Stimulated activated CD8-positive, alpha-beta memory T cell treated with anti-CD3 and anti-CD28 coated beads, Interleukin-4, amount 100 ng/mL, for 1 hour (primary cell): ENCODE data around the gene LSM14B.
A peak's percentile ranks its signal among the peaks of the same experiment; 100 is the strongest.
"Not testable (repeated sequence)": the region's sequence is repeated elsewhere in the genome, so short reads cannot be mapped to it uniquely, and the experiment has no call there.

ENCODE experiments used
- DNase-seq, 2 donors: peaks; one replicate each; pipeline ENCODE4 v3.0.0-alpha.2; 2020; ENCODE audit warnings: low read depth in 2 of 2, low spot score in 1 of 2

The LSM14B gene

GRCh38 chr20:62145688-62146018 lies 23.4 kb downstream of the LSM14B start:
- no peak for DNase-seq

DNA sequence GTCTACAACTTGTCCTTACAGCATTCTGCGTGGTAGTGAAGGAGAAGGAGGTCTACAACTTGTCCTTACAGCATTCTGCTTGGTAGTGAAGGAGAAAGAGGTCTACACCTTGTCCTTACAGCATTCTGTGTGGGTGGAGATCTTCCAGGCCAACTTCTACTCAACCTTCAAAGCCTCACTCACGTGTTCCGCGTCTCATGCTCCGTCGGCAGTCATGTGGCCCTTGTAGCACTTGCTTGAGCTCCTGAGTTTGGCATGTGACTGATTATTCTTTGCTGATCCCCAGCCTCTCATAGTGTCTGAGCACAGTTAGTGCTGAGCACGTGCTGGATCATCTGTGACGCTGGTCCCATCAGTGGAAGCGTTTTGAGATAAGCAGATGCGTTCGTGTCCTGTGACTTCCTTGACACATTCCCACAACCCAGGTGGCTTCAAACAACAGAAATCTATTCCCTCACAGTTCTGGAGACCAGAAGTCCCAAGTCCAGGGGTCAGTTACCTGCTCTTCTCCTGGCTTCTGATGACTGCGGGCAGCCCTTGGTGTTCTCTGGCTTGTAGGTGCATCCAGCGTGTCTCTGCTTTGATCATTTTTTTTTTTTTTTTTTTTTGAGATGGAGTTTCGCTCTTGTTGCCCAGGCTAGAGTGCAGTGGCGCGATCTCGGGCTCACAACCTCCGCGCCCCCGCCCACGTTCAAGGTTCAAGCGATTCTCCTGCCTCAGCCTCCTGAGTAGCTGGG lies 23.9 kb downstream of the LSM14B start:
- DNase-seq, result no peak

DNA sequence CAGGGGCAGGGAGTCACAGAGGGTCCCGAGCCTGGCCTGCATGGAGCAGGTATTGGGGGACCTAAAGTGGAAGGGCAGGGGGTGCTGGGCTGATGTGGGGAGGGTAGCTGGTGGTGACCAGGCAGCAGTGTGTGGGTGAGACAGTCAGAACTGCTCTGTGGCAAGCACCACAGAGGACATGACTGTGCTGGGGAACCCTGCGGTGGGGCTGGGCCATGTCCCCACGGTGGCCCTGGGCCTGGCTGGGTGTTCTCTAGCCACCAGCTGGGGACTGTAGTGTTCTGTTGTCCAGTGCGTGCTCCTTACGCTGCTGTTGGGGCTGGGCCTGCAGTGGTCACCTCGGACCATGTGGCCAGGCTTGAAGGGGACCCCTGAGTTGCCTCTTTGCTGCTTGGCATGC lies 24.9 kb downstream of the LSM14B start:
- DNase-seq, result no peak

DNA sequence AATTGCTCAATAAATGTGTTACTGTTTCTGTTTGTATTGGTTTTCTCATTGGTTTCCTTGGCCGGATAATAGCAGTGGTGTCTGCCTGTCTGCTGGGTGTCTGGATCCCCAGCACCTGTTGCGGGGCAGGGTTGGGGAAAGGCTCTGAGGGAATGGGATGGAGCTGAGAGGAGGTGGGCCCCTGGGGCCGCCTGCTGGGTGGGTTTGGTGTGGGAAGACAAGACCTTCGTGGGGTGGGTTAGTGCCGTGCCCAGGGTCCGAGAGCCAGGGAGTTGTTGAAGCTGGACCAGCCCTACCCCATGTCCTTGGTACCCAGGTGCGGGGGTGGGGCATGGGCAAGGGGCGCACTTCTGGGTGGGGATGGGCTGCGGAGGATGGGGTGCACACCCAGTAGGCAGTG lies 25.3 kb downstream of the LSM14B start:
- DNase-seq, result no peak

- DNase-seq, result not testable (repeated sequence)
These were observed 26.1 kb downstream of the LSM14B start for GRCh38 chr20:62148383-62148782.

DNA sequence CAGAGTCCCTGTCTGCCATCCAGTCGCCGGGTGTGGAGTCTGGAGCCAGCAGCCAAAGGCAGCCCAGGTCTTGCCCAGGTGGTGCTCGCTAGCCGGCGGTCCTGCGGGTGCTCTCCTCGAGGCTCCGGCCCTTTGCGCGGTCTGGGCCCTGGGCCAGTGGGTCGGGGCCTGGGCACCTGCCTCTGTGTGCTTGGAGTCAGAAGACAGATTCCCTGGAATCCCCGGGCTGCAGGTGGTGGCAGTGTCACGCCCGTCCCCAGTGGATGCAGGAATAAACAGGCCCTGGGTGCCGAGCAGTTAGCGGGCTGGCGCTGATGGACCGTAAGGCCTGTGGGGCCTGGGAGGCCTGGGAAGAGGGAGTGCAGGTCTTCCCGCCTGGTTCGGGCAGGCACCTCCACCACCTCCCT lies 26.6 kb downstream of the LSM14B start:
- no peak for DNase-seq

GRCh38 chr20:62149532-62150309 lies 27.4 kb downstream of the LSM14B start:
- no peak for DNase-seq

GRCh38 chr20:62150310-62150575 lies 28.0 kb downstream of the LSM14B start:
- DNase-seq, result no peak

- no peak for DNase-seq
These were observed 28.9 kb downstream of the LSM14B start for GRCh38 chr20:62151225-62151624.

GRCh38 chr20:62151835-62152364 lies 29.6 kb downstream of the LSM14B start:
- DNase-seq, result no peak

DNA sequence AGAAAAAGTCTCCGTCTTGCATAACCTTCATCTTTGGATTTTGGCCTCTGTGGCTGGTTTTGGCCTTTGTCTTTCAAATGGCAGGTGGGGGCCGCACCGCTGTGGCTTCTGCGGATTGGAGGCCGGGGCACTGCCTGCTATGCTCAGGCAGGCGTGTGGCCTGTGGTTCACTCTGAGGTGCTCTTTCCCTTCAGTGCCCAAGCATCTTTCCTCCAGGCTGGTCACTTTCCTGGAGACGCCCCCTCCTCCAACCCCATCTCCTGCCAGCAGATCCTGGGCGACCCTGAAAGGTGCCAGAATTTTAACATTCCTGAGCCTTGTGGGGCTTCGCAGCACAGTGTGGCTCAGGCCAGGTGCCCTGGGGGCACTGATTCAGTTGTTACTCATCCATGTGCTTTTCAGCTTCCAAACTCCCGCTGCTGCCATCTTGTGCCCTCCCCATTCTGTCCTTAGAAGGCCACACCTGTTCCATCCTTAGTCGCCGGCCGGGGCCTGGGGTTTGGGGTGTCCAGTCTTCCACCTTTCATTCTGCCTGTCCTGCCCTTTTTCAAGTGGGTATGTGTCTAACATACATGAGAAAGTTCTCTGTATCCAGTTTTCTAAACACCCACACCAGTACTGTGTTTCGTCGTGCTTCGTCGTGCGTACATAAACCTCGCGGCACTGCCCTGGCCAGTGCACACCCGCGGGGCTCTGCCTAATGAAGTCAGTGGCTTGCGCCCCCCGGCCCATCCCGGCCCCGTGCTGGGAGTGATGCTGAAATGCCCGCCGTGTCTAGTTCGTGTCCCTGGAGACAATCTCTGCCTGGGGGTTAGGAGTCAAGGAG lies 33.4 kb downstream of the LSM14B start:
- DNase-seq, result no peak

GRCh38 chr20:62156254-62156556 lies 33.9 kb downstream of the LSM14B start:
- no peak for DNase-seq

DNA sequence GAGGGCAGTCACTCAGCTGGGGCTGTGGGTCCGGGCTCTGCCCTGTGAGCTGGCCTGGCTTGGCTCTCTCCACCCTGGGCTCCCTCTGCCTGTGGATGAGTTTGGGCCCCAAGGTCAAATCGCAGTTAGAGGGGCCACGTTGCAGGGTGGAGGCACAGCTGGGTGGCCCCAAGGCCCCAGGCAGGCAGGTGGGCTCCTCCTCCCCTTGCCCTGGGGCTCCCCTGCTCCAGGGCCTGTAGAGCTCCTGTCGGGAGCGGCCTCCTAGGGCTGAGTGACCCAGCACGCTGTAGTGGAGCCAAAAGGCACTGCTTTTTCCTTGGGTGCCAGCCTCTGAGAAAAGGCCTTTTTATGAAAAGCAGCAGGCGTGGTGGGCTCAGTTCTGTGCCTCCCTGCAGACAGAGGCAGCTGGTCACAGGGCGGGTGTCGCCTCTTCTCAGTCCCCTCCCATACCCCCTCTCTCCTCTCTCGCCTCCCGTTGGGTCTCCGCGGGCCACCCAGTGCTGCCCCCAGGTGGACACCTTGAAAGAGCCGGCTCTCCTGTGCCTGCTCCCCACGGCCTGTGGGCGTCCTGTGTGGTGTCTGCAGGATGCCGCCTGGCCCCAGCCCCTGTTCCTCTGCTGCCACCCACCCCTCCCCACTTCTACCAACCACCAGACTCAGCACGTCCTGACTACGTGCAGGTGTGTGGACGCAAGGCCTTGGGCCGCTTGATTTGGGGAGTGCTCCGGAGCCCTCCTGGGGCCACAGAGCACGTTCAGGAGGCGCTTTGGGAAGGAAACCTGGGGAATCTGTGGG lies 34.5 kb downstream of the LSM14B start:
- peak in 1 of 2 donors; percentile 52 for DNase-seq

GRCh38 chr20:62157387-62158087 lies 35.3 kb downstream of the LSM14B start:
- DNase-seq, result no peak

DNA sequence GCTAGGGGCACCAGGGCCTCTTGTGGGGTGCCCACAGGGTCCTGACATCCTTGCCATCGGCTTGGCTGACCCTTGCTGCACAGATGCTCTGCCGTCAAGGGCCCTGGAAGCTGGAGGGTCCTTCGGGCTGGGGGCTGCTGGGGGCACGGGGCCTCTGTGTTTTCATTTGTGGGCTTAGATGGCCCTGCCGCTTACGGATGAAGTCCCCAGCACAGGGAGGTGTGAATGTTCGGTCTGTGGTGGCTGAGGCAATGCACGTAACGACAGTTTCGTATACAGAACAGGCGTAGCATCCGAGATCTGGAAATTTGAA lies 35.8 kb downstream of the LSM14B start:
- DNase-seq, result no peak

GRCh38 chr20:62158541-62158940 lies 36.3 kb downstream of the LSM14B start:
- DNase-seq, result no peak

DNA sequence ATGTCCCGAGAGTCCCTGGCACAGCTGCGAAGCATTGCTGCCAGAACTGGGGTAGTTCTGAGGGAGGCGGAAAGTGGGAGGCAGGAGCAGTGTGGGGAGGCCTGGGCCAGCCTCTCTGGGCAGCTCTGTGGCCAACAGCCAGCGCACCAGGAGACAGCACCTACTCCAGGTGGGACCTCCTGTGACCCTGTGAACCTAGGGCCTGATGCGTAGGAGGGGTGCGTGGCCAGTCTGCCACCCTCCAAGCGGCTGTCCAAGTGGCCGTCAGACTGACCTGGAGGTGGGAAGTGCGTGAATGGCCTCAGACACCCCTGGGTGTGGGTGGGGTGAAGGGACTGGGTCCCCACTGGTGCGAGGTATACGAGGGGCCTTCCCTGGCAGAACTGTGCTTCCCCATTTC lies 36.8 kb downstream of the LSM14B start:
- DNase-seq, result no peak

GRCh38 chr20:62159839-62160238 lies 37.6 kb downstream of the LSM14B start:
- no peak for DNase-seq

DNA sequence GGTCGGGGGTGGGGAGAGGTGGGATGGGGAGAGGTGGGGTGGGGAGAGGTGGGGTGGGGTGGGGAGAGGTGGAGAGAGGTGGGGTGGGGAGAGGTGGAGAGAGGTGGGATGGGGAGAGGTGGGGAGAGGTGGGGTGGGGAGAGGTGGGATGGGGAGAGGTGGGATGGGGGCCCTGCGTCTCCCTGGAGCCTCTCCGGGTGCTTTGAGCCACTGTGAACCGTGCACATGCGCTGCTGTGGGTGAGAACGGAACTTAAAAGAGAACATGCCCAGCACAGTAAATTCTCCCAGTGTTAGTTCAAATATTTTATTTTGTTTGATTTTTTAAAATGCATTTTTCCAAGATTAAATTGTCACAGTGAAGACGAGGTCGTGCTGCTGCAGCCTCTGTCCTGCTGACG lies 38.0 kb downstream of the LSM14B start:
- no peak for DNase-seq

GRCh38 chr20:62160876-62161275 lies 38.6 kb downstream of the LSM14B start:
- no peak for DNase-seq

DNA sequence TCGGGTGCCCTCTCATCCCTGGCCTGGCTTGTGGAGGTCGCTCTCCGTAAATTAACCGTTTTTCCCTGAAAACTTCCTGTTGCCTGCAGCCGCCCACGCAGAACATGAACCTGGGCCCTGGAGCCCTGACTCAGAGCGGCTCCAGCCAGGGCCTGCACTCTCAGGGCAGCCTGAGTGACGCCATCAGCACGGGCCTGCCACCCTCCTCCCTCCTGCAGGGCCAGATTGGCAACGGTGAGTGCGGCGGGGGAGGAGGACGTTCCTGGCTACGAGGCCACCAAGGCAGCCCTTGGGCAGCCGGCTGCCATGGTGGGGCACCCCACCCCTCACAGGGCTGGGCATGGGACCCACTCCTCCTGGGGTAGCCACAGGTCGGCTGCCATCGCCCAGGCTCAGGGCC lies 39.1 kb downstream of the LSM14B start:
- no peak for DNase-seq
